GM19193 (cell line): ENCODE measurements around the gene LYL1.

Source experiments
- POLR2A ChIP-seq: IDR thresholded peaks from 4 replicates; pipeline ENCODE4 v1.6.1; 2011; ENCODE audit not compliant: insufficient read depth, insufficient read length; ENCODE audit errors: extremely low read depth

Gene LYL1

DNA sequence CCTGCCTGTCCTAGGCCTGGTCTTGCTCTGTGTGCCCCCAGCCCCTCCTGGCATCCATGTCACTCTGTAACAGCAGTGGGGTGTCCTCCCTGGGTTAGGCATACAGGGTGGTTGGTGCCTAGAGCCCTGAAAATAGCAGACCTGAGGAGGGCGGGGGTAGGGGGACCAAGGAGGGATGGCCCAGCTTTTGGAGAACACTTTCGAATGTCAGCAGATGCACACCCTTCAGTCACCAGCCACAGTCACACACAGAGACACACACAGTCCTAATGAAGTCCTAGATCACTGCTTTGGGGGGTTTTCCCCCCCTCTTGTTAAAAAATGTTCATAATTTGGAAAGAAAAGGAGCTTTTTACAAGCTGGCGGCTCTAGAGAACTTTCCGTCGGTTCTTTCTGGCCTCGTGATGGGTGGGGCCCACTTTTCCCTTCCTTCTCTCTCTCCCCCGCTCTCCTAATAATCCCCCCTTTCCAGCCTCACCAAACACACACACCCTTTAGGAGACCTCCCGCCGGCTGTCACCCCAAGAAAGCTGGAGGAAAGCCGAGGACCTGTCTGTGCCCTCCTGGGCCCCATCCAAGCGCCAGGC lies 47.9 kb downstream of the LYL1 start:
- TF ChIP-seq POLR2A, result no peak

DNA sequence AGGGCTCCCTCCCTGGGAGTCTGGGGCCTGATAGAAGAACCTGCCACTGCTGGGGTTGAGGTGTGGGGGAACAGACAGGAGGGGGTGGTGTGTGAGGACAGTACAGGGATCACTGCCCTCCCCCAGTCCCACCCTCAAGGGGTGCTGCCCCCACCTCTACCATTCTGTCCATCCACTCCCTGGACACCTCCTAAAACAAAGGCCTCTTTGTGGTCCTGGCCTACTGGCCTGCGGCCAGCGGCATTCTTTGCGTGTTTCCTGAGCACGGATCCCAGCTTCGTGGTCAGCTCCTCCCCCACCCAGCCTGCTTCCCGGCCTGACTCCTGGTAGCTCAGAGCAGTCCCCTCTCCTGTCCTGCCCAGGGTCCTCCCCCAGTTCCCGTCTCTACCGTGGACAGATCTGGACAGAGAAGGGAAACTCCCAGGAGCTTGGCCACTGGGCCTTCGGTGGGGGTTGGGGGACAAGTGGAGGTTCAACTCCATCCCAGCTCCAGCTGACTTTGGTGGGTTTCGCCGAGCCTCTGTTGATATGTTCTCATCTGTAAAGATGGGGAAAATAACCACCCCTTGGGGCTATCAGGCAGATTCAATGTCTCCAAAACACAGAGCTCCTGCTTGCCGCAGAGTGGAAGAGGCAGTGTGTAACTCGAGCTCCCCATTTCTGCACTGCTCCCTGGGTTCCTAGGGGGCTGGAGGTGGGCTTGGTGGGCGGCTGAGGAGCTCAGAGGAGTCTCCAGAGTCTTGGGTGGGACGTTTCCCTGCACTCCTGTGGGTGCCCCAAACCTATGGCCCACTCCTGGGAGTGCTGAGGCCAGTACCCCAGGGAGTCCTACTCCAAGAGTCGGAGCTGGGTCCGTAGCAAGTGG lies 48.7 kb downstream of the LYL1 start:
- TF ChIP-seq POLR2A, result no peak

- TF ChIP-seq POLR2A, result no peak
Measured at GRCh38 chr19:13053238-13053637, 49.4 kb downstream of the LYL1 start.

- TF ChIP-seq POLR2A, result no peak
Measured at GRCh38 chr19:13052447-13053175, 50.0 kb downstream of the LYL1 start.

DNA sequence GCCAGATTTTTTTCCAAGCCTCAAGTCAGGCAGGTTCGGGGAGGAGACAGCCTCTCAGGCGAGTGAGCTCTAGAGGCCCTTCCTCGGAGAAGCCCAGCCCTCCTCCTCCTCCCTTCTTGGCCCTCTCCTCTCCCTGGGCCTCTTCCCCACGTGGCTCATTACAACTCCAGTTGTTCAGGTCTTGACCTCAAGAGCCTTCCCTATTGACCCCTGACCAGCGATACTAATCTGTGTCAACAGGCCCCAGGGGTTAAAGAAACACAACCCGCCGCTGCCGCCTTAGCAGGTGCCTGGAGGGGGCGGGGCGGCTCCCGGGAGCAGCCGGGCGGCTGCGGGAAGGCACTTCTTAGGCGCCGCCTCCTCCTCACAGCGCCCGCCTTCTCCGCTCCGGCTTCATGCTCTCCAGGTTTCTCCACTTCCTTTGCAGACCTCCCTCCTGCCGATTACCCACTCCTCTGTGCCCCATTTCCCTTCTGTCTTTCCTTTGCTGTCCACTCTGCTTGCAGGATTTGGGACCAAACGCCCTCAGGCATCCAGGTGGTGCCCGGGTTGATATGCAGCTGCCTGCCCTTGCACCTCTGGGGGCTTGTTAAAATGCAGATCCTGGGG lies 51.0 kb downstream of the LYL1 start:
- TF ChIP-seq POLR2A, result no peak

DNA sequence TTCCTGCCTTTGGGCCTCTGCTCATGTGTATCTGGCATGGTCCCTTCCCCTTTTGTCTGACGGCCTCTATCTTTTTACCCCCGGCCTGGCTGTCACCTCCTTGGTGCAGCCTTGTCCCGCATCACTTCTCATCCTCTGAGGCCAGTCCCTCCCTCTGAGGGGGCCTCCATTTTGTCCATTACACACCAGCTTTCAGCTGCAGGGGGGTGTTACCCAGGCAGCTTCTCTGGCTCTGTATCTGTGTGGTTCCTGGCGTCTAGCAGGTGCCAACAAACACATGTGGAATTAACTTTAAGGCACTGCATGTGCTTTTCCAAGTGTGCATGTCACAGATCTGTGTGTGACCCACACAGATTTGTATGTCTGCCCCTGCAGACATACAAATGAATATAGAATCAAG lies 52.4 kb downstream of the LYL1 start:
- no peak for TF ChIP-seq POLR2A
